Measurements from ENCODE around the gene SV2A. TPM values are rescaled to one million over a fixed set of nuclear protein-coding genes. Genes with fewer than 3 reads are reported as not detected.

The SV2A gene
- polyA plus RNA-seq, 1 donor from 2014 or later = 0.18 TPM

DNA sequence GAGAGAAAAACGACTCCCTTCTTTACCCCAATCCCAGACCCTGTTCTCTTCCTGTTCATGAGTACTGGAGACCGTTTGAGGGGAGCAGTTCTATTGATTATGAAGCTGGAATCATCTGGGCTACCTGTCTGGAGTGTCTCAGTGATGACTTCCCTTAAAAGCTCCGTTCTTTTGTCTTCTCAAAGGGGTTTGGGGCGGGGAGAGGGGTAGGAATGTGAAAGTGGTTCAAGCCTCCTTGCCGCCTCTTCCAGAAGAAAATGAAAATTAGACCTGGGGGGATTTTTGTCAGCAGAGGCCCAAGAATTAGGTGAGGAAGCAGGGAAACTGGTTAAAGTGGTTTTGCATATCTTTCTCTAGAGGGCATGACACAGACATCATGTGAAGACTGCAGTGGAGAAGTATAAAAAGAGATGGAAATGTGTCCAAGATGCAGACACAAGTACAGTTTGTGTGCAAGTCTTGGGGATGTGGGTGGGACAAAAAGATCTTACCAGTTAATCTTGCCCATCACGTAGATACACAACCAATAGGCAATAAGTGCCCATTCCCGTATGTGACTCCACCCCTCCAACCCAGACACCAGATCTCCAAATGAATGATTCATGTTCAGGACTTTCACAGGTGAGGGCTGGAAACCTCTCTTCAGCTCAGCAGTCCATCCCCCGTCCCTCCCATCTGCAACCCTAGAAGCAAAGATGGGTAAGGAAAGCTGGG lies 19.5 kb upstream of the SV2A start:
- H3K27me3 Mint-ChIP-seq = peaks cover 5% of the 10 kb centered on the region
- peak overlapping the region in 1 of 3 donors; percentile 69 for H3K27ac Mint-ChIP-seq
- no peaks in the 10 kb centered on the region for H3K9me3 Mint-ChIP-seq
- no peaks in the 10 kb centered on the region for H3K36me3 Mint-ChIP-seq
- peaks cover 0 to 4% (median 2%) of the 10 kb centered on the region in 3 donors for H3K4me1 Mint-ChIP-seq
- no peak overlapping the region for H3K4me3 Mint-ChIP-seq

DNA sequence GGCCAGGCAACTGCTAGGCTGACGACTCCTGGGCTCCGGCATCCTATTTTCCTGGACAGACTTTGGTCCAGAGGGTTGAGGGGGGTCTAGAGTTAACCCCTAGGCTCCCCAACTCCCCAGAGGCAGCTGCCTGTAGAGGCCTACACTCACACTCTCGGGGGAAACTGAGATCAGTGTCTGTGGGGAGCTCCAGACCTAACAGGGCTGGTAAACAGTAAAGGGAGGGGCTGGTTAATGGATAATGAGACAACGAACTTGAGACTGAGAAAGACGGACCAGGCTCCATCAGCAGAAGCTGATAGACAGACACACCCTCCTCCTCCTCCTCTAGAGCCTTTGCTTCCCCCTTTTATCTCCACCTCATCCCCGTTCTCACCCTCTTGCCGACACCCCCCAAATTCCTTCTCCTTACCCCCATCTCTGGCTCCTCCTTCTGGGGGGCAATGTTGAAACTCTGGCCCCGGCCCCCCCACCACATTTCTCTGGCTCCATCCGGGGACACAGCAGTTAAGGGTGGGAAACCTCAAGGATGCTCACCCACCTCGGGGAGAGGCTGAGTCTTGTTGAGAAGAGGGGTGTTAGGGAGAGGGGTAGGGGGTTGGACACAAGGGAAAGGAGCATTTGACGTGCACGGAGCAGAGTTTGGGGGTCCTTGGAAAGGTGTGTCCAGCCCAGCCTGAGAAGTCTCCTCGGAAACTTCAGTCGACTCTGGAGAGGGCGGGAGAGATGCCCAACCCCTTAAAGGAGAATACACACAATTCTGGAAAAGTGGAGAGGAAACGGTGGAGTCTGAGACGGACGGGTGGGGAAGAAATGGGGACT lies 18.7 kb upstream of the SV2A start, which contains the start of gene MTMR11:
Gene MTMR11 (minus strand): TSS at position 710 of the 822 bp plus-strand sequence. CDS start 232 bp downstream, at position 478.
- Mint-ChIP-seq H3K4me3 (no peak within 1 kb of the TSS), H3K27ac (peak within 1 kb of the TSS in 1 of 3 donors; percentile 94)

DNA sequence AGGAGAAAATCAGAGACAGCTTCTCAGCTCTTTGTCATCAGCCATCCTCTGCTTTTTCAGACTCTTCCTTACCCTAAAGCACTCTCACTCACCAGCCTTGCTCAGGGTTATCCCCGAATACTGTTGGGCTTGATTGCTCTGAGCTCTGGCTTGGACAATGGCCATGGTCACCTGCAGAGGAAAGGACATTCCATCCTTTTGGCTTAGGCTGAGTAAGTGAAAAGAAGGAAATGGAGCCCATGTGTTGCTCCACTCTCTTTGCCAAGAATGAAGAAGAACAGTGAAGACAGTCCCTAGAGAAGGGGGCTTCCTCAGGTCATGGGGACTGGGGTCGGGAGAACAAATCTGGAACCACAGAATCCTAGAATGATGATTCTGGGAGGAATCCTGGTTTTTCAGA lies 16.7 kb upstream of the SV2A start:
- no peaks in the 10 kb centered on the region for H3K9me3 Mint-ChIP-seq
- H3K4me3 Mint-ChIP-seq = no peak overlapping the region
- H3K4me1 Mint-ChIP-seq = peaks cover 0 to 4% (median 3%) of the 10 kb centered on the region in 3 donors
- H3K27ac Mint-ChIP-seq = no peak overlapping the region
- peaks cover 9% of the 10 kb centered on the region for H3K27me3 Mint-ChIP-seq
- peaks cover 3% of the 10 kb centered on the region for H3K36me3 Mint-ChIP-seq

More for the DNA sequence above, 18.7 kb upstream of the SV2A start, which contains the start of gene MTMR11:
- Mint-ChIP-seq H3K9me3 (no peaks in the 10 kb centered on the region), H3K27me3 (peaks cover 6% of the 10 kb centered on the region), H3K36me3 (no peaks in the 10 kb centered on the region), H3K4me1 (peaks cover 0 to 4% (median 2%) of the 10 kb centered on the region in 3 donors)

DNA sequence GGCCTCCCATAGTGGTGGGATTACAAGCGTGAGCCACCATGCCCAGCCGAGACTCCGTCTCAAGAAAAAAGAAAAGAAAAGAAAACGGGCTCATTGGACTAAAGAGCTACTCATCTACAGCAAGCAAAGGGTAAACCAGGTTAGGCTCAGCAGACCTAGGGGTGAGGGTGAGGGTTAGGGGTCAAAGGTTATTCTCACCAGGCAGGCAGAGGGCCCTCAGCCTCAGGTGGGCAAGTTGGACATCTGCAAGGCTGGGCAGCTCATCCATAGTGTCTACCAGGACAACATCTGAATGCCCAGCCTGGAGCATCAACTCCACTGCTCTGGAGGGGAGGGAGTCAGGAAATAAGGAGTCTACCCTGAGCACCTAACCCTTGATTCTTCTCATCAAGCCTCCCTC lies 15.6 kb upstream of the SV2A start:
- no peak overlapping the region for H3K27ac Mint-ChIP-seq
- H3K27me3 Mint-ChIP-seq = peaks cover 9% of the 10 kb centered on the region
- H3K36me3 Mint-ChIP-seq = peaks cover 3% of the 10 kb centered on the region
- no peaks in the 10 kb centered on the region for H3K9me3 Mint-ChIP-seq
- H3K4me3 Mint-ChIP-seq = peak overlapping the region in 1 of 4 donors; percentile 22
- H3K4me1 Mint-ChIP-seq = peaks cover 4 to 8% (median 7%) of the 10 kb centered on the region in 3 donors

DNA sequence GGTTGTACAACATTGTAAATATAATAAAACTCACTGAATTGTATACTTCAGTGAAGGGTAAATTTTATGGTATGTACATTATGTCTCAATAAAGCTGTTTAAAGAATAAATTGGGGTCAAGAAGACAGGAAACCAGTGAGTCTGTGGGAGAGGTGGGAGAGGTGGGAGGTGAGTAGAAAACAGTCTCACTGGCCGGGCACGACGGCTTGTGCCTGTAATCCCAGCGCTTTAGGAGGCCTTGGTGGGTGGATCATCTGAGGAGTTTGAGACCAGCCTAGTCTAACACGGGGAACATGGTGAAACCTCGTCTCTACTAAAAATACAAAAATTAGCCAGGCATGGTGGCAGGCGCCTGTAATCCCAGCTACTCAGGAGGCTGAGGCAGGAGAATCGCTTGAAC lies 14.8 kb upstream of the SV2A start:
- no peaks in the 10 kb centered on the region for H3K9me3 Mint-ChIP-seq
- H3K27me3 Mint-ChIP-seq = peaks cover 9% of the 10 kb centered on the region
- no peak overlapping the region for H3K4me3 Mint-ChIP-seq
- no peak overlapping the region for H3K27ac Mint-ChIP-seq
- peaks cover 8 to 10% (median 8%) of the 10 kb centered on the region in 3 donors for H3K4me1 Mint-ChIP-seq
- H3K36me3 Mint-ChIP-seq = peaks cover 3% of the 10 kb centered on the region

DNA sequence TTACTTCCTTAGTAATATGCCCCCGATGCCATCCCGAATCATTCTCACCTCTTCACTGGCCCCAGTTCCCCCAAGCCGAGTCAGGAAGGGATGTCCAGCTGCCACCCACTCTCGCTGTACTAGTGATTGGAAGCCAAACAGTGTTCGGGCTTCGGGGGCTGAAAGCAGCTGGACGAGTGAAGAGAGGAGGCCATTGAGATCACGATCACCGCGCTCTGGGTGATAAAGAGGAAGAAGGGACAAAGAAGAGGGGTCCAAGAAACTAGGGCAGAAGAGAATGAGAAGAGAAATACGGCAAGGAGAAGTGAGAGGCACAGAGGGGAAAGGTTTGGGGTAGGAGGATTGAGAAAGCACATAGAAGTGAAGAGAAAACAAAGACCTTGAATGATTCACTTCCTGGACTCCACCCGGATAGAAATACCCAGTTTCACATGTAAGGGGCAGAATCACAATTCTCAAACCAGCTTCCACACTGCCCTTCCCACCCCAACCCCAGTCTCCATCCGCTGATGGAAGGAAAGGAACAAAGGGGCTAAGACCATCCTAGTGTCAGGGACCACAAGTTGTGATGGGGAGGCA lies 13.7 kb upstream of the SV2A start:
- H3K27ac Mint-ChIP-seq = peak overlapping the region in 2 of 3 donors; percentile 20 to 56
- H3K9me3 Mint-ChIP-seq = no peaks in the 10 kb centered on the region
- H3K36me3 Mint-ChIP-seq = peaks cover 3% of the 10 kb centered on the region
- peaks cover 9 to 11% (median 11%) of the 10 kb centered on the region in 3 donors for H3K4me1 Mint-ChIP-seq
- H3K27me3 Mint-ChIP-seq = peaks cover 9% of the 10 kb centered on the region
- H3K4me3 Mint-ChIP-seq = peak overlapping the region in 1 of 4 donors; percentile 89

DNA sequence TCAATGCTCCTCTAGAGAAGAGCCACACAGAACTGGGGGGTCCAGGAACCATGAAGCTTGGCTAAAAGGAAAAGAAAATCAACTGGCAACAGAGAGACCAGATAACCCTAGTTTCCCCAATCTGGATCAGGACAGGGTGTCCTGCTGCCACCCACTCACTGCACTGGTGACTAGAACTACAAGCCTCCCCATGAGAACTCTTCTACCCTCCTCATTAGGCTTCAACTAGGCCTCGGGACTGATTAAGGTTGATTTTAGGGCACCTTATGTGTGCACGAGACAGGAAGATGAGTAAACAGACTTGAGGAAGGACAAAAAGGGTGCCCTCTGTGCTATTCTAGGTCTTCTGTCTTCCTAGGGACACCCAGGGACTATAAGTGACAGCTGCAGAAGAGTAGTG lies 12.2 kb upstream of the SV2A start:
- Mint-ChIP-seq H3K4me1 (peaks cover 14 to 21% (median 18%) of the 10 kb centered on the region in 3 donors), H3K27me3 (peaks cover 9% of the 10 kb centered on the region), H3K27ac (no peak overlapping the region), H3K36me3 (peaks cover 6% of the 10 kb centered on the region), H3K4me3 (peak overlapping the region in 1 of 4 donors; percentile 89), H3K9me3 (no peaks in the 10 kb centered on the region)

DNA sequence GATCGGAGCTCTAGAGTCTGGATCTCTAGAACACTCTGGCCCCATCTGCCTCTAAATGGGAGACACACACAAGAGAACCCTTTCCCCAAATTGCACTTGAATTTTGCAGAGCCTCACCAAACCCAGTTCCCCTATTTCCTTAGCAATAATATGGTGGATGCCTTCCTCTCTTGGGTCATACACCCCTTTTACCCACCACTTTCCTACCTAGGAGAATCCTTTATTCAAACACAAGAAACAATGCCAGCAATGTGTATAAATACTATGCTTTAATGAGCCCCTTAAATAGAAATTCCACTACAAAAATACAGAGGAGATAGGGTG lies 10.7 kb upstream of the SV2A start:
- Mint-ChIP-seq H3K4me3 (peak overlapping the region; percentile 89 to 98 (median 96)), H3K4me1 (peaks cover 14 to 27% (median 21%) of the 10 kb centered on the region in 3 donors), H3K9me3 (no peaks in the 10 kb centered on the region), H3K27ac (peak overlapping the region; percentile 83 to 96 (median 90)), H3K36me3 (peaks cover 10% of the 10 kb centered on the region), H3K27me3 (peaks cover 5% of the 10 kb centered on the region)

DNA sequence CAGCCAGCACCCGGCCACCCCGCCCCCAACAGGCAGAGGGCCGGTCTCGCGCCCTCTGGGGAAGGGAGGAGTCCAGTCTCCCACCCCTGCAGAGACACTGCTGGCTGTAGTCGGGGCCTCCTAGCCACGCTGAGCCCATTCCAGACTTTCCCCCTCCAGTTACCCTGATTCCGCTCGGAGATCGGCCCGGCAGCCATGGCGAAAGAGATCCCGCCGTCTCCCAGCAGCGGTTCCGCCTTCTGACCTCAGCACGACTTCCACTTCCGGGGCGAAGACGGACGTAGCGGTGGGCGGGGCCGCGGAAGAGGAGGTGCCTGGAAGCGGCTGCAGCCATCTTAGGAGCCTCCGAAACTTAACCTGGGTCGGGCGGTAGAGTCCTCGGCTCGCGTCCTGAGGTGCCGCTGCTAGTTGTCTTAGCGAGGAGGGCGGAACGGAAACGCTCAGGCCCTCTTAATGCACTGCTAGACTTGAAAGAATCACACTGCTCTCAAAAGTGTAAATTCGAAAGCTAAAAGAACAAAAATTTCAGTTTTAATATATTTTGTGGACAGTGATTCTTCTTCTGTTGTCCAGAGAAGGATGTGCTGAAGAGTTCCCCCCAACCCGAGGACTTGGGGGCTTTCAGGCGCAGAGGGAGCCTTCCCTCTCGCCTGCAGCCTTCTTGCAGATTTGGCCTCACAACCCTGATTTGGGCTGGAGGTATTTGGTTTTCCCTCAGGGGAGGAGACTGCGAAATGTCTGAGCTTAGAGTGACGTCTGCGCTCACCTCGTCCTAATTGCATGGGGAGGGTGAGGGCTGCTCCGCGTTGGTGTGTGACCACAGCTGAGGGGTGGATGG lies 10.1 kb upstream of the SV2A start, which contains the start of gene SF3B4:
Gene SF3B4 (minus strand): TSS at position 241 of the 838 bp plus-strand sequence. CDS start 44 bp downstream, at position 197.
- H3K4me3 Mint-ChIP-seq = peak within 1 kb of the TSS; percentile 89 to 98 (median 96)

DNA sequence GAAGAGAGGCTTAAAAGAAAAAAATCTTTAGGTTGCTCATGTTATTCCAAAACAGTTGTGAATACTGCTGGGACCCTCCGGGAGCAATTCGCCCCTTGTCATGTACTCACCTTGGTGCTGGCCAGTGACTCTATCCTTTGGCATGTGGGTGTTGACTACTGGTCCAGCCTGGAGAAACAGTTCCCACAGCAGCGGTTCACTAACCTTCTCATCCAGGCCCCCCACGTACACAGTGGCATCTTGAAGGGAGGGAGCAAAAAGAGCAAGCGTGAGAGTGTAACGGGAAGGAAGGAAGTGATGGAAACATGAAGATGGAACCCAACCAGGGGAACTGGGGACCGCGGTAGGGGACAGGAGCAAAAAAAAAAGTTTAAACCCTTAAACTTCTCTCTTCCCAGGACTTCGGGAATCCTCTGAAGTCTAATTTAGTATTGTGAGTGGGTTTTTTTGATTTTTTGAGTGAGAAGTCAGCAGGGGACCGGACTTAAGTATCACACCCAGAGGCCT lies 9.5 kb upstream of the SV2A start:
- Mint-ChIP-seq H3K4me1 (peaks cover 14 to 27% (median 21%) of the 10 kb centered on the region in 3 donors), H3K4me3 (peak overlapping the region; percentile 89 to 98 (median 96)), H3K27me3 (peaks cover 5% of the 10 kb centered on the region), H3K36me3 (peaks cover 15% of the 10 kb centered on the region), H3K9me3 (no peaks in the 10 kb centered on the region), H3K27ac (peak overlapping the region; percentile 83 to 96 (median 90))

More for the DNA sequence above, 10.1 kb upstream of the SV2A start, which contains the start of gene SF3B4:
- Mint-ChIP-seq H3K27me3 (peaks cover 5% of the 10 kb centered on the region), H3K36me3 (peaks cover 15% of the 10 kb centered on the region), H3K9me3 (no peaks in the 10 kb centered on the region), H3K4me1 (peaks cover 14 to 27% (median 21%) of the 10 kb centered on the region in 3 donors), H3K27ac (peak within 1 kb of the TSS; percentile 83 to 96 (median 90))

DNA sequence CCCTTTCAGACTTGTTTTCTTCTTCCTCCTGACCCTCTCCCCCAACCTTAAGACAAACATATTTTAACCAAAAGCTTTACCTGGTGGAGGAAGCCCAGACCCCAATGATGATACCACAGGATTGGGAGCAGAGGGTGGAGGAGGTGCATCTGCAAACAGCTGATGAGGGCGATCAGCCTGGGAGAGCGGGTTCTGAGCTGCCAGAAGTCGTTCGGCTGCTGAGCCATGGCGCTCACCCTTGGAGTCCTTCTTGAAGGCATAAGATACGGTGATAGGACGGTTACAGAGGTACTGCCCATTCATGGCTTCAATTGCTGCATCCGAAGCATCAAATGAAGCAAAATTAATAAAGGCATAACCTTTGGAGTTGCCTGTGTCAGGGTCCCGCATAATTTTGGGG lies 8.7 kb upstream of the SV2A start:
- Mint-ChIP-seq H3K9me3 (no peaks in the 10 kb centered on the region), H3K36me3 (peaks cover 21% of the 10 kb centered on the region), H3K4me3 (peak overlapping the region in 3 of 4 donors; percentile 89 to 97 (median 95)), H3K27me3 (peaks cover 3% of the 10 kb centered on the region), H3K27ac (peak overlapping the region in 1 of 3 donors; percentile 79), H3K4me1 (peaks cover 14 to 27% (median 21%) of the 10 kb centered on the region in 3 donors)

DNA sequence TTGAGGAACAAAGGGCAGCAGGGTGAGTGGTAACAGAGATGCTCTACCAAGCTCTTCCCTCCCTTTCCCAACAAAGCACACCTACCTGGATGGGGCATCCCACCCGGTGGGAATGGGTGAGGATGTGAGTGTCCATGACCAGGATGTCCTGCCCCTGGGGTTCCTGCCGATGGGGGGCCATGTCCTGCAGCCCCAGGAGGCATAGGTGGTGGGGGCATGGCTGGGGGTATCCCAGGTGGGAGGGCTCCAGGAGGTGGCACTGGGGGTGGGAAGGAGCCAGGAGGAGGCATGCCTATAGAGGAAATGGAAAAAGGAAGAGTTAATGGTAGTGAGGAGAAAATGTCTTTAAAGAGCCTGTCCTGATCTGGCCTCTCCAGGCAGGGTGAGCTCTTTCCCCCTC lies 8.1 kb upstream of the SV2A start:
- peaks cover 21% of the 10 kb centered on the region for H3K36me3 Mint-ChIP-seq
- peak overlapping the region; percentile 56 to 97 (median 92) for H3K4me3 Mint-ChIP-seq
- H3K4me1 Mint-ChIP-seq = peaks cover 14 to 27% (median 21%) of the 10 kb centered on the region in 3 donors
- H3K27me3 Mint-ChIP-seq = peaks cover 3% of the 10 kb centered on the region
- H3K9me3 Mint-ChIP-seq = no peaks in the 10 kb centered on the region
- peak overlapping the region in 1 of 3 donors; percentile 79 for H3K27ac Mint-ChIP-seq

DNA sequence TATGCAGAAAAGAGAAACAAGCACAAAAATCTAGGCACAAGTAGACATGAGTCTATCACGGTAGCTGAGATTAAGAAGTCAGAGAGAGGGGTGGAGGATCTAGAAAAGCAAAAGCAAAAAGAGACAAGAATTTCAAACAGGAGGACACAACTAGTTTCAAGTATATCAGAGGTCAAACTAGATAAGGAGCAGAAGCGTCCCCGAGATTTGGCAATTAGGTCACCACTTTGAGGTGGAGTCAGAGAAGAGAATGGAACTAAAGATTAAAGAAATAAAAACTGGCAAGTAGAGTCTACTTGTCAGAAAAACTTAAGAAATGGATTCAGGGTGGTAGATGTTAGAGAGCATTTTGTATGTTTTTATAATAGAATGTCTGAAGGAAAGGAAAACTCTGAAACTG lies 7.7 kb upstream of the SV2A start:
- Mint-ChIP-seq H3K27me3 (no peaks in the 10 kb centered on the region), H3K4me3 (peak overlapping the region; percentile 17 to 95 (median 72)), H3K27ac (peak overlapping the region; percentile 9 to 79 (median 60)), H3K36me3 (peaks cover 18% of the 10 kb centered on the region), H3K9me3 (no peaks in the 10 kb centered on the region), H3K4me1 (peaks cover 13 to 27% (median 21%) of the 10 kb centered on the region in 3 donors)

DNA sequence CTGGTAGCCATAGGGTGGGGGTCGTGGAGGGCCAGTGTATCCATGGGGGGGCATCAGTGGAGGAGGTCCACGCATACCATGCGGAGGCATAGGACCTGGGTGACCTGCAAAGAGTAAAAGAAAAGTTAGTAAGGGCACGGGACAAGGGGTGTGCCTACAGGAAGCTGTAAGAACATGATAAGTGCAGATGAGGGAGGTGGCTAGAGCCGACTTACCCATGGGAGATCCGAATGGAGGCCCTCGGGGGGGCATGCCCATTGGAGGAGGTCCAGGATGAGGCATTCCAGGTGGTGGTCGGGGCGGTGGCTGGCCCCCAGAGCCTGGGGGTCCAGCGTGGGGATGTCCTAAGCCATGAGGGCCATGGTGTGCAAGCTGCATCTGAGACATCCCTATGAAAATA lies 6.0 kb upstream of the SV2A start:
- peaks cover 3% of the 10 kb centered on the region for H3K27me3 Mint-ChIP-seq
- peak overlapping the region in 1 of 4 donors; percentile 77 for H3K4me3 Mint-ChIP-seq
- peak overlapping the region in 1 of 3 donors; percentile 86 for H3K27ac Mint-ChIP-seq
- no peaks in the 10 kb centered on the region for H3K9me3 Mint-ChIP-seq
- H3K36me3 Mint-ChIP-seq = peaks cover 18% of the 10 kb centered on the region
- H3K4me1 Mint-ChIP-seq = peaks cover 13 to 27% (median 21%) of the 10 kb centered on the region in 3 donors

Measured in IgD-negative memory B cell (primary cell).